OCI-LY7 (cell line): ENCODE measurements around the gene STX16. TPM values are rescaled to one million over a fixed set of nuclear protein-coding genes. Genes with fewer than 3 reads are reported as not detected.
"Not testable (repeated sequence)": the region's sequence is repeated elsewhere in the genome, so short reads cannot be mapped to it uniquely, and the experiment has no call there.

Source experiments
- BruUV-seq: library from RNA; stranded (reverse); fragments of 400-500 nt; replicated peaks from 2 replicates; lab custom pipeline; 2021; lab: Mats Ljungman, UMichigan
- CTCF ChIA-PET: fragments of 300-600 bp; sonication (Branson Sonifier 250); formaldehyde crosslinking; loops from one replicate; lab custom pipeline; 2022; ENCODE audit warnings: antibody characterized with exemption; ENCODE audit not compliant: unreplicated experiment; lab: Charles Lee
- POLR2A ChIA-PET: fragments of 300-600 bp; sonication (Branson Sonifier 250); formaldehyde crosslinking; loops from one replicate; lab custom pipeline; 2022; ENCODE audit warnings: antibody characterized with exemption; lab: Charles Lee
- DNase-seq: peaks from one replicate; pipeline ENCODE4 v3.0.0-alpha.2; 2015; ENCODE audit warnings: low spot score
- H2AFZ ChIP-seq: fragments of 200-600 bp; sonication (generic), shearing (Covaris generic); 2 replicates; pipeline ENCODE4 v1.6.1; 2014; ENCODE audit warnings: mild to moderate bottlenecking, antibody characterized with exemption, low read length, moderate library complexity
- H3K27ac ChIP-seq: fragments of 200-600 bp; sonication (generic); 2 replicates; pipeline ENCODE4 v1.5.1; 2014; ENCODE audit warnings: mixed run types, low read depth, mild to moderate bottlenecking, moderate library complexity, low read length, inconsistent platforms; ENCODE audit not compliant: poor library complexity, severe bottlenecking
- H3K36me3 ChIP-seq: fragments of 200-600 bp; sonication (generic); 2 replicates; pipeline ENCODE4 v1.6.1; 2014; ENCODE audit warnings: mild to moderate bottlenecking, antibody characterized with exemption, low read length, moderate library complexity, mixed read lengths; ENCODE audit not compliant: insufficient read depth
- H3K4me1 ChIP-seq: fragments of 200-600 bp; sonication (generic); 2 replicates; pipeline ENCODE4 v1.5.1; 2014; ENCODE audit warnings: mild to moderate bottlenecking, low read length; ENCODE audit not compliant: insufficient read depth, poor library complexity, severe bottlenecking
- H3K4me2 ChIP-seq: fragments of 200-600 bp; sonication (generic); 2 replicates; pipeline ENCODE4 v1.6.1; 2014; ENCODE audit warnings: mild to moderate bottlenecking, low read length
- H3K4me3 ChIP-seq: fragments of 200-600 bp; sonication (generic); 2 replicates; pipeline ENCODE4 v1.5.1; 2014; ENCODE audit warnings: mild to moderate bottlenecking, low read depth, low read length; ENCODE audit not compliant: poor library complexity, severe bottlenecking
- H3K79me2 ChIP-seq: fragments of 200-600 bp; sonication (generic); 2 replicates; pipeline ENCODE4 v1.6.1; 2016; ENCODE audit warnings: low read depth, mild to moderate bottlenecking, low read length, moderate library complexity, mixed read lengths; ENCODE audit not compliant: insufficient read depth
- H3K9me2 ChIP-seq: fragments of 200-600 bp; sonication (generic); 2 replicates; pipeline ENCODE4 v1.6.1; 2016; ENCODE audit warnings: mild to moderate bottlenecking, low read length, mixed read lengths; ENCODE audit not compliant: insufficient read depth
- H3K9me3 ChIP-seq: fragments of 200-600 bp; sonication (generic); 2 replicates; pipeline ENCODE4 v1.6.1; 2014; ENCODE audit warnings: mild to moderate bottlenecking, mixed run types, low read length, mixed read lengths
- H4K20me1 ChIP-seq: fragments of 200-600 bp; sonication (generic); 2 replicates; pipeline ENCODE4 v1.6.1; 2014; ENCODE audit warnings: mild to moderate bottlenecking, antibody characterized with exemption, low read length, moderate library complexity, mixed read lengths; ENCODE audit not compliant: insufficient read depth
- CTCF ChIP-seq: fragments of 200-600 bp; sonication (generic); conservative IDR thresholded peaks from 2 replicates; pipeline ENCODE4 v1.5.1; 2014; ENCODE audit warnings: mild to moderate bottlenecking, antibody characterized with exemption, low read length, moderate library complexity, mixed read lengths
- EZH2phosphoT487 ChIP-seq: fragments of 200-600 bp; sonication (generic); IDR thresholded peaks from 2 replicates; pipeline ENCODE4 v1.6.1; 2018; ENCODE audit warnings: low read depth, borderline replicate concordance, mild to moderate bottlenecking, mixed run types, antibody characterized with exemption, low read length, moderate library complexity, mixed read lengths
- intact Hi-C: fragments of 100-400 bp; cut with micrococcal nuclease; formaldehyde crosslinking; loops from one replicate; pipeline ENCODE4 v1.10.0; 2022; ENCODE audit not compliant: unreplicated experiment
- total RNA-seq, 2 experiments: library from RNA; depleted of rRNA in 1 of 2; stranded (reverse); fragments of >200 nt in 1 of 2; shearing (Covaris generic) in 1 of 2; gene quantifications; 2 replicates each; pipeline ENCODE4 v1.2.3, GENCODE V29; 2014 to 2022

The STX16 gene
- total RNA-seq, 2 experiments from 2014 or later: 48.2 to 89.5 TPM

GRCh38 chr20:58639182-58640146, 11.6 kb upstream of the STX16 start:
- no peak overlapping the region for H3K4me3 ChIP-seq
- H3K4me1 ChIP-seq: no peaks in the 10 kb centered on the region
- no peaks in the 10 kb centered on the region for H3K9me2 ChIP-seq
- POLR2A ChIA-PET: no interaction called here
- H3K36me3 ChIP-seq: no peaks in the 10 kb centered on the region
- no peak for DNase-seq
- no peaks in the 10 kb centered on the region for H3K9me3 ChIP-seq
- no peaks in the 10 kb centered on the region for H4K20me1 ChIP-seq
- H3K79me2 ChIP-seq: no peaks in the 10 kb centered on the region
- no peak overlapping the region for H3K4me2 ChIP-seq
- CTCF ChIA-PET: no interaction called here
- no TSS peak for BruUV-seq
- no peak overlapping the region for H3K27ac ChIP-seq
- no peak overlapping the region for H2AFZ ChIP-seq
- intact Hi-C loops: no loop called here
- no peak for TF ChIP-seq CTCF
- TF ChIP-seq EZH2phosphoT487: no peak

- TF ChIP-seq EZH2phosphoT487 (no peak), CTCF (no peak)
- Histone ChIP-seq H3K27ac (no peak overlapping the region), H3K36me3 (no peaks in the 10 kb centered on the region), H3K4me2 (no peak overlapping the region), H2AFZ (no peak overlapping the region), H3K4me3 (no peak overlapping the region), H3K9me3 (no peaks in the 10 kb centered on the region), H3K79me2 (no peaks in the 10 kb centered on the region), H4K20me1 (no peaks in the 10 kb centered on the region), H3K4me1 (no peaks in the 10 kb centered on the region), H3K9me2 (no peaks in the 10 kb centered on the region)
- BruUV-seq: no TSS peak
- no peak for DNase-seq
- intact Hi-C loops: no loop called here
- ChIA-PET CTCF (no interaction called here), POLR2A (no interaction called here)
These were observed 10.6 kb upstream of the STX16 start for GRCh38 chr20:58640446-58640845.

GRCh38 chr20:58642441-58642840, 8.6 kb upstream of the STX16 start:
- TF ChIP-seq EZH2phosphoT487 (no peak), CTCF (no peak)
- Histone ChIP-seq H3K36me3 (no peaks in the 10 kb centered on the region), H3K79me2 (no peaks in the 10 kb centered on the region), H3K9me2 (no peaks in the 10 kb centered on the region), H4K20me1 (no peaks in the 10 kb centered on the region), H3K9me3 (no peaks in the 10 kb centered on the region), H3K4me1 (no peaks in the 10 kb centered on the region), H3K27ac (no peak overlapping the region), H3K4me3 (no peak overlapping the region), H2AFZ (no peak overlapping the region), H3K4me2 (no peak overlapping the region)
- no peak for DNase-seq
- ChIA-PET CTCF (no interaction called here), POLR2A (interaction anchor here (0.6 kb wide), 1 partner anchor 242 kb away, joined by 5 read pairs; no protein-coding TSS in a partner anchor)
- intact Hi-C loops: no loop called here
- BruUV-seq: no TSS peak

GRCh38 chr20:58642896-58643295, 8.2 kb upstream of the STX16 start:
- DNase-seq, H3K4me1 ChIP-seq, H3K36me3 ChIP-seq, H3K79me2 ChIP-seq, CTCF ChIA-PET, H3K4me3 ChIP-seq, H3K4me2 ChIP-seq, H3K27ac ChIP-seq, BruUV-seq, POLR2A ChIA-PET, intact Hi-C loops, H3K9me2 ChIP-seq, H3K9me3 ChIP-seq, H4K20me1 ChIP-seq, H2AFZ ChIP-seq: not testable (repeated sequence)
